CD4-positive, alpha-beta T cell (primary cell): ENCODE results near the gene DNASE1. TPM values are rescaled to one million over a fixed set of nuclear protein-coding genes. Genes with fewer than 3 reads are reported as not detected.

ENCODE experiments used
- ATAC-seq: fragments of 200-7000 bp; cut with Tn5 transposase; one replicate; pipeline ENCODE4 v1.10.0; 2022; ENCODE audit warnings: mild to moderate bottlenecking; ENCODE audit not compliant: poor library complexity
- CTCF ChIA-PET: fragments of 350-600 bp; sonication (Branson Sonifier 250); formaldehyde crosslinking; loops from one replicate; lab custom pipeline; 2021; ENCODE audit warnings: antibody characterized with exemption, inconsistent platforms; lab: Charles Lee
- POLR2A ChIA-PET: fragments of 350-600 bp; sonication (Branson Sonifier 250); formaldehyde crosslinking; loops from one replicate; lab custom pipeline; 2021; ENCODE audit warnings: antibody characterized with exemption, inconsistent platforms; lab: Charles Lee
- DNase-seq, 14 experiments: peaks; one replicate each; pipeline ENCODE4 v3.0.0-alpha.2; 2013 to 2020; ENCODE audit warnings: mixed read lengths in 2 of 14
- H3K27ac ChIP-seq, 2 donors: one replicate each; pipeline versions ENCODE4 v1.5.1 to v1.7.0; 2013; ENCODE audit warnings: low read length in 2 of 2, low read depth in 1 of 2, mild to moderate bottlenecking in 1 of 2
- H3K27me3 ChIP-seq, 2 experiments: 1 replicate in 1 of 2; 2 replicates in 1 of 2; pipeline versions ENCODE4 v1.6.1 to v1.7.0; 2013; ENCODE audit warnings: low read length in 2 of 2, control low read depth in 1 of 2, mild to moderate bottlenecking in 1 of 2, moderate library complexity in 1 of 2; ENCODE audit not compliant: insufficient read depth in 2 of 2, control insufficient read depth in 1 of 2
- H3K36me3 ChIP-seq: one replicate; pipeline ENCODE4 v1.6.1; 2013; ENCODE audit warnings: low read length, control low read depth; ENCODE audit not compliant: insufficient read depth
- H3K4me1 ChIP-seq: one replicate; pipeline ENCODE4 v1.6.1; 2013; ENCODE audit warnings: low read length, control low read depth; ENCODE audit not compliant: insufficient read depth
- H3K4me3 ChIP-seq: one replicate; pipeline ENCODE4 v1.5.1; 2013; ENCODE audit warnings: mild to moderate bottlenecking, low read length, moderate library complexity
- H3K9me3 ChIP-seq, 2 experiments: 1 replicate in 1 of 2; 2 replicates in 1 of 2; pipeline versions ENCODE4 v1.6.1 to v1.7.0; 2013; ENCODE audit warnings: low read length in 2 of 2, mild to moderate bottlenecking in 2 of 2, control low read depth in 1 of 2, moderate library complexity in 1 of 2; ENCODE audit not compliant: control insufficient read depth in 1 of 2, insufficient read depth in 1 of 2
- H3K27ac Mint-ChIP-seq: one replicate; pipeline ENCODE4 v1.8.0; 2020; ENCODE audit warnings: mixed read lengths
- H3K27me3 Mint-ChIP-seq: one replicate; pipeline ENCODE4 v1.8.0; 2021; ENCODE audit warnings: mixed read lengths
- H3K36me3 Mint-ChIP-seq: one replicate; pipeline ENCODE4 v1.8.0; 2021; ENCODE audit warnings: low read depth, mixed read lengths
- H3K4me1 Mint-ChIP-seq: one replicate; pipeline ENCODE4 v1.8.0; 2021; ENCODE audit warnings: low read depth, mixed read lengths
- H3K4me3 Mint-ChIP-seq: one replicate; pipeline ENCODE4 v1.8.0; 2020; ENCODE audit warnings: mild to moderate bottlenecking, mixed read lengths
- H3K9me3 Mint-ChIP-seq: one replicate; pipeline ENCODE4 v1.8.0; 2020; ENCODE audit warnings: mixed read lengths
- CTCF ChIP-seq: fragments of 200-600 bp; IDR thresholded peaks from one replicate; pipeline ENCODE4 v1.8.0; 2022; ENCODE audit warnings: antibody characterized with exemption, mild to moderate bottlenecking
- intact Hi-C, 2 experiments: fragments of 100-400 bp; cut with DNase I in 1 of 2; cut with micrococcal nuclease in 1 of 2; formaldehyde crosslinking; loops; one replicate each; pipeline versions ENCODE4 v1.15.1 to v1.9.0; 2023 to 2025; cut with DNase I, micrococcal nuclease
- total RNA-seq, 174 experiments: library from RNA in 2 of 174; stranded (reverse) in 2 of 174; gene quantifications; one replicate each; pipeline ENCODE4 v1.2.3 and lab custom pipeline; 2021 to 2026

The DNASE1 gene
- total RNA-seq, 2 experiments from 2014 or later, result 9.5 to 10.4 TPM

GRCh38 chr16:3612510-3613466 lies 41.7 kb upstream of the DNASE1 start:
- ChIA-PET CTCF (interaction anchor here (1.0 to 1.2 kb wide), 2 partner anchors 14 to 641 kb away, joined by 3 to 5 read pairs; no protein-coding TSS in a partner anchor), POLR2A (interaction anchor here (0.9 to 1.2 kb wide), 7 partner anchors 13 to 330 kb away, joined by 3 to 6 read pairs (median 3); partner anchors contain the start of genes ZNF174, ZNF263 and ZSCAN32)
- H3K4me3 Mint-ChIP-seq, result peak overlapping the region; percentile 98
- Histone ChIP-seq H3K4me1 (peaks cover 37% of the 10 kb centered on the region), H3K36me3 (peaks cover 3% of the 10 kb centered on the region), H3K27me3 (no peaks in the 10 kb centered on the region), H3K9me3 (no peaks in the 10 kb centered on the region), H3K4me3 (peak overlapping the region; percentile 95), H3K27ac (no peak overlapping the region)
- no peaks in the 10 kb centered on the region for H3K9me3 Mint-ChIP-seq
- no peak for TF ChIP-seq CTCF
- peak overlapping the region; percentile 90 for H3K27ac Mint-ChIP-seq
- DNase-seq (peak in 1 of 14 experiments; percentile 31), ATAC-seq (no peak)
- peaks cover 61% of the 10 kb centered on the region for H3K4me1 Mint-ChIP-seq
- peaks cover 32% of the 10 kb centered on the region for H3K36me3 Mint-ChIP-seq
- no peaks in the 10 kb centered on the region for H3K27me3 Mint-ChIP-seq
- intact Hi-C loops, result loop anchor here in 1 of 2 experiments (5.0 kb wide), 2 partner anchors 35 to 105 kb away; partner anchors contain the start of genes NLRC3 and TRAP1

DNA sequence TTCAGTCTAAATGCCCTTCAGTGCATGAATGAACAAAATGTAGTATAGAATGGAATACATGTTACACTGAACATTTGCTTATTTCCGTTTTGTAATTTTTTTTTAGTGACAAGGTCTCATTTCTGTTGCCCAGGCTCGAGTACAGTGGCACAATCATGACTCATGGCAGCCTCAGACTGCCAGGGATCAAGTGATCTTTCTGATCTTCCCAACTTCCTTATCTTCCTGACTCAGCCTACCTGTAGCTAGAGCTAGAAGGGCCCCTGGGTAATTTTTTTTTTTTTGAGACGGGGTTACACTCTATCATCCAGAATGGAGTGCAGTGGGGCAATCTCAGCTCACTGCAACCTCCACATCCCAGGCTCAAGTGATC lies 35.7 kb upstream of the DNASE1 start:
- H3K4me1 Mint-ChIP-seq, result peaks cover 44% of the 10 kb centered on the region
- no peak overlapping the region for H3K27ac ChIP-seq
- no peaks in the 10 kb centered on the region for H3K27me3 ChIP-seq
- peaks cover 10% of the 10 kb centered on the region for H3K36me3 ChIP-seq
- peaks cover 16% of the 10 kb centered on the region for H3K4me1 ChIP-seq
- POLR2A ChIA-PET, result no interaction called here
- intact Hi-C loops, result no loop called here
- DNase-seq (peak in 3 of 14 experiments; percentile 16 to 43 (median 30)), ATAC-seq (no peak)
- no peaks in the 10 kb centered on the region for H3K9me3 Mint-ChIP-seq
- CTCF ChIA-PET, result no interaction called here
- peaks cover 16% of the 10 kb centered on the region for H3K36me3 Mint-ChIP-seq
- H3K4me3 ChIP-seq, result no peak overlapping the region
- no peaks in the 10 kb centered on the region for H3K9me3 ChIP-seq
- H3K4me3 Mint-ChIP-seq, result no peak overlapping the region
- no peak for TF ChIP-seq CTCF
- H3K27ac Mint-ChIP-seq, result no peak overlapping the region
- H3K27me3 Mint-ChIP-seq, result no peaks in the 10 kb centered on the region

DNA sequence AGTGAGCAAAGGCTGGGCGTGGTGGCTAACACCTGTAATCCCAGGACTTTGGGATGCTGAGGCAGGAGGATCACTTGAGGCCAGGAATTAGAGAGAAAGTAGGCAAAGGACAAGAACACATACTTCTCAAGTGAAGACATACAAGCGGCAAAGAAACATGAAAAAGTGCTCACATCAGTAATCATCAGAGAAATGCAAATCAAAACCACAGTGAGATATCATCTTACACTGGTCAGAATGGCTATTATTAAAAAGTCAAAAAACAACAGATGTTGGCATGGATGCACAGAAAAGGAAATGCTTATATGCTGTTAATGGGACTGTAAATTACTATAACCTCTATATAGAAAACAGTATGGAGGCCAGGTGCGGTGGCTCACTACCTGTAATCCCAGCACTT lies 30.8 kb upstream of the DNASE1 start:
- peaks cover 23% of the 10 kb centered on the region for H3K4me1 ChIP-seq
- H3K4me3 ChIP-seq, result no peak overlapping the region
- H3K36me3 Mint-ChIP-seq, result no peaks in the 10 kb centered on the region
- ATAC-seq, result no peak
- intact Hi-C loops, result no loop called here
- DNase-seq, result no peak
- peak overlapping the region; percentile 25 for H3K27ac Mint-ChIP-seq
- H3K9me3 Mint-ChIP-seq, result no peaks in the 10 kb centered on the region
- no peak overlapping the region for H3K4me3 Mint-ChIP-seq
- peaks cover 38% of the 10 kb centered on the region for H3K4me1 Mint-ChIP-seq
- H3K27me3 Mint-ChIP-seq, result no peaks in the 10 kb centered on the region
- H3K9me3 ChIP-seq, result no peaks in the 10 kb centered on the region
- ChIA-PET POLR2A (no interaction called here), CTCF (no interaction called here)
- H3K27me3 ChIP-seq, result no peaks in the 10 kb centered on the region
- peaks cover 7% of the 10 kb centered on the region for H3K36me3 ChIP-seq
- no peak for TF ChIP-seq CTCF
- no peak overlapping the region for H3K27ac ChIP-seq
